Superior temporal gyrus (tissue), 1 donor: ENCODE measurements around the gene ADAMTS13.
"Not testable (repeated sequence)": the region's sequence is repeated elsewhere in the genome, so short reads cannot be mapped to it uniquely, and the experiment has no call there.

ENCODE experiments used
- DNase-seq: peaks from one replicate; pipeline ENCODE4 v3.0.0-alpha.2; 2016; ENCODE audit errors: extremely low spot score

The ADAMTS13 gene

DNA sequence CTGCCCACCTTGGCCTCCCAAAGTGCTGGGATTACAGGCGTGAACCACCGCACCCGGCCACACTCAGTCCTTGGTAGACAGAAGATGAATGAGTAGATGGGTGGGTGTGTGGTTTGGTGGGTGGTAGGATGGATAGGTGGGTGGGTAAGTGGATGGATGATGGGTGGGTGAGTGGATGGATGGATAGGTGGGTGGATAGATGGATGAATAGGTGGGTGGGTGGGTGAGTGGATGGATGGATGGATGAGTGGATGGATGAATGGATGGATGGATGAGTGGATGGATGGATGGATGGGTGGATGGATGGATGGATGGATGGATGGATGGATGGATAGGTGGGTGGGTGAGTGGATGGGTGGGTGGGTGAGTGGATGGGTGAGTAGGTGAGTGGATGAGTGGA lies 29.9 kb upstream of the ADAMTS13 start:
- not testable (repeated sequence) for DNase-seq

DNA sequence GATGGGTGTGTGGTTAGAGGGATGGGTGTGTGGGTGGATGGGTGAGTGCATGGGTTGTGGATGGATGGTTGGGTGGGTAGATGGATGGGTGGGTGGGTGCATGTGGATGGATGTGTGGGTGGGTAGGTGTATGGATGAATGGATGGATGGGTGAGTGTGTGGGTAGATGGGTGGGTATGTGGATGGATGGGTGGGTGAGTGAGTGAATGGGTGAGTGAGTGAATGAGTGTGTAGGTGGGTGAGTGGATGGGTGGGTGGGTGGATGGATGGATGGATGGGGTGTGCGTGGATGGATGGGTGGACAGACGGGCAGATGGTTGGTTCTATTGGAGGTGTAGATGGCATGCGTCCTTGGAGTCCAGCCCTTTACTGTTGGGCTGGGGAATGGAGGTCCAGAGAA lies 28.8 kb upstream of the ADAMTS13 start:
- DNase-seq: no peak

DNA sequence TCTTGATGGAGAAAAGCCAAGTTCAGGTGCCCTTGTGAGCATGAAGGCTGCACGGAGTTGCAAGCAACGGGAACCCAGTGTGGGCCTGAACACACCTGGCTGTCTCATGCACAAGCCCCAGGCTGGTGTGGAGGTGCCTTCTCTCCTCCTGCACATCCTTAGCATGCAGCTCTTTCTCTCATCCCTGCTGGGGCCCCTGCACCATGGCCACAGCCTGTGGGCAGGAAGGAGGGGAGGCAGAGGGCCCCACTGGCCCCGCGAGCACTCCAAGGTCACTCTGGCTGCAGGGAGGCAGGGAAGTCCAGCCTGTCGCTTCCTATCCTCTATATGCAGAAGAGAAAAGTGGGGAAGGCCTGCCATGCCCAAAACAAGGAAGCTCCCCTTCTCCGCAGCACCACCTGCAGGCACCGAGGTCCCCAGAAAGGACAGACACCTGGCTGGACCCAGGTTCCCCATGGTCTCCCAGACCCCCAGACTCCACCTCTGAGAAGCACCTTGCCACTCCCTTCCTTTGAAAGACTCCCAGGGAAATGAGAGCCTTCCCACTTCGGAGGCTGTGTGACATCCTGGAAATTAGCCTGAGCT lies 27.4 kb upstream of the ADAMTS13 start:
- DNase-seq: no peak

DNA sequence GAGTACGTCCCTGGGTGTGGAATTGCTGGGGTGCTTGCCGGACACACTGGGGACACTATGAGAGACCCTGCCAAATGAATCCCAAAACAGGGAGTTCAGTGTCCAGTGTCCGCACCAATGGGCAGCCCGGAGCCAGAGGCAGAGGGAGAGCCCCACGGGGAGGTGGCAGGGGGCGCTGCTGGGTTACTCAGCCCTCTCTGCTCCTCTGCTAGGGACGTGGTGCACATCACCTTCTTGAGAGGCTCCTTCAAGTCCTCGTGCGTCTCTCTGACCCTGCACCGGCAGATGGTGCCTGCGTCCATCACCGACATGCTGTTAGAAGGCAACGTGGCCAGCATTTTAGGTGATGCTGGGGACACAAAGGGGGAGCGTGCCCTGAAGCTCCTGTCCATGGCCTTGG lies 25.2 kb upstream of the ADAMTS13 start:
- DNase-seq: no peak

DNA sequence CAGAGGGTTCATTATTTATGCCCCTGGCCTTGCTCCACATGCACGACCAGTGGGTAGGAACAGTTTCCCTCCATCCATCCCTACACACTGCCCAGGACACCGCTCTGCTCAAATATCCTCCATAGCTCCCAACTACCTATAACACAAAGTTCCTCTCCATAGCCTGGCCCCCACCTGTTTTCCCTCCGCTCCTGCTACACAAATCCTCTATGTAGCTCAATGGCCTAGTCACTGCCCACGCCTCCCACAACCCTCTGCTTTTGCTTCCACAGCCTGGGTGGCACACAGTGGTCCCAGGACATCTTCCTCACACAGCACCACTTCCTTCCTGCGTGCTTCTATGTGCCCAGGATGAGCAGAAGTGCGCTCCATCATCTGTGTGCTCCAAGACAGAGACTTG lies 24.8 kb upstream of the ADAMTS13 start:
- no peak for DNase-seq

DNA sequence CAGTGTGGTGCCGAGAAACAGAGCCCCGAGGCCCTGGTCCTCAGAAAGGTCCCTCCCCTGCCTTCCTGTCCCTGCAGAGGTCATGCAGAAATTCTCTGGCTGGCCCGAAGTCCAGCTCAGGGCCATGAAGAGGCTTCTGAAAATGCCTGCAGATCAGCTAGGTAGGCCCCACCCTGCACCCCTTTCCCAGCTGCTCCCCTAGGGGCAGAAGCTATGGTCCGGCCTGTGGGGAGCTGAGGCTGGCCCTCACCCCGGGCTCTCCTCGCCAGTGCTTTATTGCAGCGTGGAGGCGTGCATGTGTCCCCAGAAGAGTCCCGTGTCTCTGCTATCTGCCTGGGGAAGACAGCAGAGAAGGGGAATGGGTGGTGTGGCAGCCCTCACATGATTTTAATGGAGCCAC lies 24.3 kb upstream of the ADAMTS13 start:
- DNase-seq: no peak

DNA sequence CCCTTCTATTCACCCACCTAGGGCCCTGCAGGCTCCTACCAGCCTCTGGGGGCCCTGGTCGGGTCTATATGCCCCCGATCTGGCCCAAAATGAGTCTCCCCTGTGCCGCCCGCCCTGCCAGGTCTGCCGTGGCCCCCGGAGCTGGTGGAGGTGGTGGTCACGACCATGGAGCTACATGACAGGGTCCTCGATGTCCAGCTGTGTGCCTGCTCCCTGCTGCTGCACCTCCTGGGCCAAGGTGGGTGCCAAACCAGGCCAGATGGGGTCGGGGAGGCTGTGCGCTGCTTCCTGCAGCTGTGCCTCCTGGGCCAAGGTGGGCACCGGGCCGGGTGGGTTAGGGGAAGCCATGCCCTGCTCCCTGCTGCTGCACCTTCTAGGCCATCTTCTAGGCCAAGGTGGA lies 21.9 kb upstream of the ADAMTS13 start:
- no peak for DNase-seq

DNA sequence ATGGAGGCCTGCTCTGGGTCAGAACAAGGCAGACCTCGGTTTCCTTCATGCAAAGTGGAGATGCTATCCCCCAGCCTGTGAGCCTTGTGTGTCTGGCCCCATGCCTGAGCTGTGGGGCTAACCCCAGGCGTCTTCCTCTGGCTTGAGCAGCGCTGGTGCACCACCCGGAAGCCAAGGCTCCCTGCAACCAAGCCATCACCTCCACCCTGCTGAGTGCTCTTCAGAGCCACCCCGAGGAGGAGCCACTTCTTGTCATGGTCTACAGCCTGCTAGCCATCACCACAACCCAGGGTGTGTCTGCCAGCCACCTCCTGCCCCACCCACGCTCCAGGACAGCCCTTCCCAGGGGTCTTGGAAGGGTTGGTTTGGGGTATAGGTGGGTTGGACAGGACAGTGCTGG lies 20.6 kb upstream of the ADAMTS13 start:
- DNase-seq: no peak

DNA sequence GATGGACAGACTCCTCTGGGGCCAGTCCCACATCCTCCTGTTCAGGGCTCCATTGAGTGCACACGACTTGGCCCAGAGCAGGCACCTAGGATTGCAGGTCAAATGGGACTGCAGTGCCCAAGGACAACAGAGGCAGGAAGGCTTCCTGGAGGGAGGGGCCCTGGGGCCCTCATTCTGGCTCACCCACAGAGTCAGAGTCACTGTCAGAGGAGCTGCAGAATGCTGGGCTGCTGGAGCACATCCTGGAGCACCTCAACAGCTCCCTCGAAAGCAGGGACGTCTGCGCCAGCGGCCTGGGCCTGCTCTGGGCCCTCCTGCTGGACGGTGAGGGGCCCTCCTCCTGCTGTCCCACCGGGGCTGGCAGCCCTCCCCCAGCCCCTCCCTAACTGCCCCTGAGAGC lies 19.5 kb upstream of the ADAMTS13 start:
- no peak for DNase-seq

DNA sequence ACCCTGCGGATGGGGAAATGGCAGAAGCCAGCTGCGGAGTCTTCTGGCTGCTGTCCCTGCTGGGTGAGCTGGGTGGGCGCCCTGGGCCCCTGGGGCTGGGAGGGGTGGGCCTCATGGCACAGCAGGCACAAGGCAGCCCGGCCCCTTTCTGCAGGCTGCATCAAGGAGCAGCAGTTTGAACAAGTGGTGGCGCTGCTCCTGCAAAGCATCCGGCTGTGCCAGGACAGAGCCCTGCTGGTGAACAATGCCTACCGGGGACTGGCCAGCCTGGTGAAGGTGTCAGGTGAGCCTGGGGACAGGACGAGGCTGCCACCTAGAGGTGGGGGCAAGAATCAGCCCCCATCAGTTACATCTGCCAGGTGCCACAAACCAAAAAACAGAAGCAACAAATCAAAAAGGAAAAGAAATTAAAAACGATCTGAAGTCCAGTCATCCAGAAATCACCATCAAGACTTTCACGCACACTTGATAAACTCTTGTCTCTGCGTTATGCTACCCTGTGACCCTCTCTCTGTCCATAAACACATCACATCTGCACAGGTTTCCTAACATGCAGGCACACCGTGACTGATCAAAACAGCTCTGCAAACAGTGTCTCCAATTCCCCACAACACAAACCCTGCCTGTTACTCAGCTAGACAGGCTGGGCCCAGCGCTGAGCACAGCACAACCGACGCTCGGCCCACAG lies 18.3 kb upstream of the ADAMTS13 start:
- DNase-seq: no peak

DNA sequence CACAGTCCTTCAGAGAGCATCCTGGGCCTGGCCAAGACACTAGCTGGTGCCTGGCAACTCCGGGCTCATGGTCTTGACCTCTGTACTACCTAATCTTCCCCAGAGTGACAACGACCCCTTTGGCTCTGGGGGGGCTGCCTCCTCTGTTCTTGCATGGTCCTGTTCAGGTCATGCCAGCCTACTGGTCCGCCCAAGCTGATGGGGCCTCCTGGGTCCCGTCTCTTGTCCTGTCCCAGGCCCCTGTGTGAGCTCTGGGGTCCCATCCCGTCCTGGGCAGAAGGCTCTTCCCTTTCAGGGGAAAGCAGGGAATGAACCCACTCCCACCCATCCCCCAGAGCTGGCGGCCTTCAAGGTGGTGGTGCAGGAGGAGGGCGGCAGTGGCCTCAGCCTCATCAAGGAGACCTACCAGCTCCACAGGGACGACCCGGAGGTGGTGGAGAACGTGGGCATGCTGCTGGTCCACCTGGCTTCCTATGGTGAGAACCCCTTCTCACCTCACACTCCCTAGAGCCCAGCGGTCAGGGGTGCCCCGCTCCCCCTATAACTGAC lies 17.6 kb upstream of the ADAMTS13 start:
- DNase-seq: no peak

DNA sequence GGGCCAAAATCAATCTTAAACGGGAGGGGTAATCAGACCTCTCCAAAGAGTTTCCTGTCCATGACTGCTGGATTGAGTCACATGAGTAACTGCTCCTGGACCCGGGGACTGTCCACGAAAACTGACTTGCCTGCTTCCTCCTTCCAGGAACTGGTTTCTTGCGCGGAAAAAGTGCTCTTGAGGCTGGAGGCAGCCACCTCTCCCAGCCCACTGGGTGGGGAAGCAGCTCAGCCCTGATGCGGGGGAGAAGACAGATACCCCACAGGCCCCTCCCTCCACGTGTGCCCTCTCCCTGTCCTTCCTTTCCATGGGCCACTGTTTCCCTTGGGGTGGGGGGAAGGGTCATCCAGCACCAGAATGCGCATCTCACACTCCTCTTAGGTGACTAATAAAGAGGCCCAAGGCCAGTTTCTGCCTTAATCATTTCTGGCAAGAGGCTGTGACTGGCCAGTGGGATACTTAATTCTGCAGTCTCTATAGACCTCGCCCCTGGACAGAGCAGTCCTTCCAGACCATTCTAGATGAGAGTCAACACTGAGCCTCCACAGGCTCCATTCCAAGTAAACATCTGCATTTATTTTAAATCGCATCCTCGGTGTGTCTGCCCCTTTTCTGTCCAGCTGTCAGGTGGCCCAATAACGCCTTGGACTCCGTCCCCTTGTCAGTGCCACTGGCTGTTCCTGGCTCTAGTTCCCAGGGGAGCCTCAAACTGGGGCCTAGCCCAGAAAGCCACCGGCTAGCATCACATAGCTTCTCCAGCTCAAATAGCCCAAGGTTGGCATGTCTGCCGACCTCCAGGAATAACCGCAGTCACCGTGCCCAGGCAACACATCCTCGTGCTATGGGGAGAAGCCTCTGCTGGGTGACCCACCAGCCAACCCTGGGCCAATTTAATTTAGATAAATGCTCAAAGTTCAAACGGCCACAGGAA lies 16.4 kb upstream of the ADAMTS13 start:
- no peak for DNase-seq

DNA sequence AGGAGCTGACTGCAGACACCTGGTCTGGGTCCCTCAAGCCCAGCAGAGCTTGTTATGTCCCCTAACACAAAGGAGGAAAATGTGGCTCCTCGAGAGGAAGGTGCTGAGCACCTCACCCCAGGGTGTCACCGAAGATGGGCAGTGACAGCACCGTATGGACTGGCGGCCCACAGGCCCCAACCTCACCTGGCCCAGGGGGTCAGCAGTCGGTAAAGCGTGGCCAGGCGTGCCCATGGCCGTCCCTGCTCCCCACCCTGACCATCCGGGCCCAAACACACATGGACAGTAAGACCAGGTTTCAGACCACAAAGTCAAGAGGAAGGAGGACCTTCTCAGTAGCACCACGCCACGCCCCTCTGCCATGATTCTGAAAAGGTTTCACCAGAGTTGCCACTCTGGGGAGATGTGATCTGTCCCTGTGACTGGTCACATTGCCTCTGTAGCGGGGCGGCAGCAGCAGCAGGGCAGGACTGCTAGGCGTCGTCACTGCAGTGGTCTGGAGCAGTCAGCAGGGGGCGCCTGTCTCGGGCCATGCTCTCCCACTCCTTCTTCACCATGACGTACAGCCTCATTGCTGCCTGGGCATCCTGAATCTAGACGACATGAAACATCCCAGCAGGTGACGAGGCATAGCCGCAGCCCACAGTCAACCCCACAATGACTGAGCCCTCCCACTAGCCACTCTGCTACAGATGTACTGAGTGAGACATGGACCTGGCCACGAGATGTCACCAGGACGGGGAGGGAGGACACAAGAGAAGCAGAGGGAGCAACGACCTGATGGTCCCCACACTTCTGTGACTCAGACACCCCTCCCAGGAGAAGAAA lies 15.5 kb upstream of the ADAMTS13 start:
- peak; percentile 84 for DNase-seq

DNA sequence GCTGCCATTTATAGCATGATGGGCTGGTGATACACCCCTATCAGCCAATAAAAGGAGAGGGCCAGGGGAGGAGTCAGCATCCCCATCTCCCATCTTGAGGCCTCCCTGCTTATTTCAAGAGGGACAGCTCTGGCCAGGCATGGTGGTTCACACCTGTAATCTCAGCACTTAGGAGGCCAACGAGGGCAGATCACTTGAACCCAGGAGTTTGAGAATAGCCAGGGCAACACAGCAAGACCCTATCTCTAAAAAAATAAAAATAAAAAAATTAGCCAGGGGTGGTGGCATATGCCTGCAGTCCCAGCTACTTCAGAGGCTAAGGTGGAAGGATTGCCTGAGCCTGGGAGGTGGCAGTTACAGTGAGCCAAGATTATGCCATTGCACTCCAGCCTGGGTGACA lies 14.1 kb upstream of the ADAMTS13 start:
- no peak for DNase-seq

DNA sequence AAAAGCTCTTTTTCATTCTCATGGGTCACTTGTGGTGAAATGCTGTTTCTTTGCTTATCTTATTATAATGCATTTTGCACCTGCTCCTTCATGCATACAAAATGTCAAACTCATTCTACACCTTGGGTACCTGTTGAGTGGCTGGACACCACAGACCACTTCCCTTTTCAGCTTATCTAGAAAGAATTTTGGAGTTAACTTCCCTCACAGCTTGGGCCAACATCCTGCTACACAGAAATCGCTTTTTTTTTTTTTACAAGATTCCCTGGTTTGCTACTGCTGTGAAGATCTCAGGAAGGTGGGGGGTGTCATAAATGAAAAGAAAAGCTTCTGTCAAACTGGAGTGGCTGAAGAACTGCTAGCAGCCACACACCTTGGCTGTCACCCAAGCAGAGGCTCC lies 7.0 kb upstream of the ADAMTS13 start:
- no peak for DNase-seq

DNA sequence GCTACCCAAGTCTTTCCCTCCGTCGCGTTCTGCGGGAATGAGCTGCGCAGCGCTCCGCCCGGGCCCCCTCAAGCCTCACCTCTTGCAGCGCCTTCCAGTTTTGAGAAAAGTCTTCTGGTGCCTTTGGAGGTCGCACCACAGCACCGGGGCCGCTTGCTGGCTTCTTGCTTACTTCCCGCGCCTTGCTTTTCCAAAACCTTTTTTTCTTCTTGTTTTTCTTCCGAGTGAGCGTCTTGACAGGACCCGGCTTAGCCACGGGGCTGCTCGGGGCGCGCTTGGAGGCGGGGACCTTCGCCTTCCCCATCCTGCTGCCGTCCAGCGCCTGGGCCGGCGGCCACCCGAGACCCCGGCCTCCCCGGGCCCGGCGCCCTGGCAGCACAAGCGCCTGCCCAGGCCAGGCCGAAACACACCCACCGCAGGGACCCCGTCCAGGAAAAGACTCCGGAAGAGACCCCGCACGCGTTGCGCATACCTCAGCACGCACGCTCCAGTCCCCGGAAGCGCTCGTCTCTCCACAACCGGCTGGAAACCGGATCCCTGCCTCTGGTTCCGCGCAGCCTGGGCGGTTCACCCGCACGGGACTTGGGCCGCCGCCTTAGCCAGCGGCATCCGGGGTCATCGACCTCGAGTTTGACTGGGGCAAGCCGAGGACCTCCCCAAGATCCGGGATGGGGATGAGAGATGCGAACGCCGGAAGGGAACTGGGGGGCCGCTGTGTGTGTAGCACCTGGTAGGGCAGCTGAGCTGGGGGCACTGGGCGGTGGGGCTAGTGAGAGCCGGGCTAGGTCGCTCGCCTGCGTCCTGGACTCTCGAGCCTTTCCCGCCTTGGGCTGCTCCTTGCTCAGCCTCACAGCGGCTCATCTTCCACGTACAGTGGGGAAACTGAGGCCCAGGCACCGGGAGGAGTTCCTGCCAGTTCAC lies 4.4 kb upstream of the ADAMTS13 start, which contains the start of gene REXO4:
TSS of gene REXO4 (minus strand) at position 470 of the 921 bp plus-strand sequence. CDS start at position 304, 166 bp downstream.
- DNase-seq: peak; percentile 83

DNA sequence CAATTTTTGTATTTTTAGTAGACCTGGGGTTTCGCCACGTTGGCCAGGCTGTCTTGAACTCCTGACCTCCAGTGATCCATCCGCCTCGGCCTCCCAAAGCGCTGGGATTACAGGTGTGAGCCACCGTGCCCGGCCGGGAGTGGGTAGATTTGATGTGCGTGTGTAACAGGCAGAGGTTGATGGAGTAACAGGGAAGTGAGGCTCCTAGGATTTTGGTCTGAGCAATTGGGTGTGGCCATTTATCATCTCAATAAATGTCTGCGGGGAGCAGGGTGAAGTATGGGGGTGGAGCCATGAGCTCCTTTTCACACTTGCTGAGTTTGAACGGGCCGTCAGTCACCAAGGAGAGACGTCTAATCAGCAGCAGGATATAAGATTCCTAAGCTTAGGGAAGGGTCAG lies 3.2 kb upstream of the ADAMTS13 start:
- DNase-seq: no peak

DNA sequence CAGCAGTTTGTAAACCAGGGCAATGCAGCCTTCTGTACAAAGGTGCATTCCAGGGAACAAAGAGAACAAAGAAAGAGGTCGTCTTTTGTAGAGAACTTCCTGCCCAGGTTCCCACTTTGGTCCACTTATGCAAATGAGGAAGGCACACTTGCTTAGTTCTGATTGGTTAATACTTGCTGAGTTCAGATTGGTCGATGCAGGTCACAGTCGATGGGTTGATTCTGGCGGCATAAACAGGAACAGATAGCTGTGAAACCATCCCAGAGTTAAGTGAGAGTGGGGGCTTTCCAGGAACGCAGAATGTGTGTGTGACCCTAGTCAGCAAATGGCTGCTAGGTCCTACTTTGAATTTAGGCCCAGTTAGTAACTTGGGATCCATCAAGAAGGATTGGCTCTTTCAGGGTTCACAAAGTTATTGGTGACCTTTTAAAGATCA lies 1.8 kb upstream of the ADAMTS13 start:
- no peak for DNase-seq

DNA sequence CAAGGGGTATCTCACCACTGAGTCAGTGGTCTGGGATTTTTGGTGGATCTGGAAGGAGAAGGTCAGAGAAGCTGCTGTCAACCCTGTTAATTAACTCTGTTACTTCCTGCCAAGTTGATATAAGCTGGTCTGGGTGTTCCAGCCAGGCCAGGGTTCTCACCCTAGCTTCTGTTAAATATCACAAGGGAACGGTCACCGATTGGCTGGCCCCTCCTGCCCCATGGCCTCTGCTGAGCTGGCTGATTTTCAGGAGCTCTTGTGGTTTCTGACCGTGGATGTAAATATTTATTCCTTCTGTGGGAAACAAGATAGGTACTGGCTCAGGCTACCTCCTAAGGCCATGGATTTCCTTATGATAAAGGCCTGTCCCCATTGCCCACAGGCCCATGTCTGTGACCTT lies 1.0 kb downstream of the ADAMTS13 start:
- no peak for DNase-seq

DNA sequence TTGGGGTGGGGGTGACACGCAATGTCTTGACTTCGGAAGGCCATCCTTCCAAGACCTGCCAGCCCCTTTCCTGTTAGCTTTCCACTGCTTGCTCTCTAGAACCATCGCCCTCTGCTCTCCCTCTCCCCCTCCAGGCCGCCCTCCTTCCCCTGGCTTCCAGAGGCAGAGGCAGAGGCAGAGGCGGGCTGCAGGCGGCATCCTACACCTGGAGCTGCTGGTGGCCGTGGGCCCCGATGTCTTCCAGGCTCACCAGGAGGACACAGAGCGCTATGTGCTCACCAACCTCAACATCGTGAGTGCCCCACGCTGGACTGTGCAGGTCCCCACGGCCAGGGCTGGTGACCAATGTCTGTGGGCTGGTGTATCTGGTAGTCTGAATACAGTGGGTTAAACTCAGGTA lies 2.0 kb downstream of the ADAMTS13 start:
- DNase-seq: no peak
